AG04450 (cell line): ENCODE results near the gene URAD. TPM values are rescaled to one million over a fixed set of nuclear protein-coding genes. Genes with fewer than 3 reads are reported as not detected.

Experiments
- CTCF ChIA-PET: fragments of 300-600, 350-600 bp; formaldehyde crosslinking; extraction: SDS; loops from one replicate; lab custom pipeline; 2022; ENCODE audit warnings: antibody characterized with exemption, inconsistent platforms; lab: Charles Lee
- POLR2A ChIA-PET: fragments of 350-600 bp; formaldehyde crosslinking; extraction: SDS; loops from one replicate; lab custom pipeline; 2021; ENCODE audit warnings: antibody characterized with exemption, inconsistent platforms; lab: Yijun Ruan, JAX
- DNase-seq: peaks from one replicate; pipeline ENCODE4 v3.0.0-alpha.2; 2011; ENCODE audit warnings: low read depth, low spot score
- H3K27ac ChIP-seq: one replicate; pipeline ENCODE4 v1.5.1; 2012; ENCODE audit warnings: low read depth, low read length, control low read depth
- H3K27me3 ChIP-seq: one replicate; pipeline ENCODE4 v1.6.0; 2012; ENCODE audit warnings: low read length; ENCODE audit not compliant: control insufficient read depth, insufficient read depth
- H3K4me3 ChIP-seq: 2 replicates; pipeline ENCODE4 v1.5.1; 2011; ENCODE audit warnings: mild to moderate bottlenecking, low read depth, low read length, control low read depth
- H3K9me3 ChIP-seq: 2 replicates; pipeline ENCODE4 v1.5.1; 2012; ENCODE audit warnings: low read length; ENCODE audit not compliant: control insufficient read depth, insufficient read depth
- CTCF ChIP-seq: IDR thresholded peaks from 2 replicates; pipeline ENCODE4 v1.5.1; 2011; ENCODE audit warnings: low read depth, low read length, control low read depth, inconsistent platforms
- polyA plus RNA-seq: library from polyadenylated mRNA; depleted of rRNA; stranded (reverse); fragments of >200 nt; gene quantifications from 2 replicates; pipeline ENCODE4 v1.2.3, GENCODE V29; 2011

Gene URAD
- polyA plus RNA-seq, 1 experiment = not detected

DNA sequence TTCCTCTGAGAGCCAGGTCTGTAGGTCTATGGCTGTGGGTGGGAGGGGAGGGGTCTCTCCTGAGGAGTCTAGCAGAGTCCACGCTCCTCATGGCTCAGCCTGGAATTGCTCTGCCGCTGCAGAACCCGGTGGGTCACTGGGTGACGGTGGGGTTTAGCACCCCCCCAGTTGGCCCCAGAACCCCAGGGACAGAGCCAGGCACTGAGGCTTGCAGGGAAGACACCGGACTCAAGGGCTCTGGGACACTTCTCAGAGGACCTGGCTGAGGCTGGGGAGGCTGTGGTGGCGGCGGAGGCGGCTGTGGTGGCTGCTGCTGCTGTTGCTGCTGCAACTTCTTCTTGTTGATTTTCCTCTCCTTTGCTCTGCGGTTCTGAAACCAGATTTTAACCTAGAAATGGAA is 25.5 kb downstream of the URAD start:
- CTCF ChIA-PET = interaction anchor here (2.4 kb wide), 1 partner anchor 9 kb away, joined by 7 read pairs; no protein-coding TSS in a partner anchor
- POLR2A ChIA-PET = no interaction called here

DNA sequence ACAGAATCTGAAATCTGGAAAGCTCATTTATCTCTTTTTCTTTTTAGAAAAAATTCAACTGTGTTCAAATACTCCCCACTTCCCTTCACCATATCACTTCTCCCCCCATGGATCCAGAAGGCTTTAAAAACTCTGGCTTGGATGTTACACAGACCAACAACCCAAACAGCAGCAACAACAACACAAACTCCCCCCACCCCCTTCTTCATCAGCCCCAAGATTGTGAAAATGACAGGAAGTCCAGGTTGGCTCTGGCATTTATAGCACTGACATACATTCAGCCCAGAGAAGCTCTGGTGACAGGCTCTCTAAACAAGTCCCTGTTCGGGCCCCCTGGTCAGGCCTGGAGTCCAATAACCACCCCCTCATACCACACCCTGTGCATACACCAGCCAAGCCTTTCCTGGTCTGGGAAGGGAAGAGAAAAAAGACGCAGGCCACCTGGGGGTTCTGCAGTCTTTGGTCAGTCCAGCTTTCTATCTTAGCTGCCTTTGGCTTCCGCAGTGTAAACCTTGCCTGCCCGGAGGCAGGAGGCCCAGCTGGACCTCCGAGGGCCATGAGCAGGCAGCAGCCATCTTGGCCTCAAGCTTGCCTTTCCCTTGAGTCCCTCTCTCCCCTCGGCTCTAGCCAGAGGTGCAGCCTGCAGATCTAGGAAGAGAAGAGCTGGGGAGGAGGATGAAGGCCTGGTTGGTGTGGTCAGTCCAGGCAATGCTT is 26.2 kb downstream of the URAD start:
- Histone ChIP-seq H3K4me3 (no peak overlapping the region), H3K27ac (no peak overlapping the region), H3K27me3 (peaks cover 91% of the 10 kb centered on the region), H3K9me3 (no peaks in the 10 kb centered on the region; the same call in 1 of the 2 replicates)
- CTCF ChIA-PET = interaction anchor here (0.5 to 2.4 kb wide), 4 partner anchors 9 to 1586 kb away, joined by 3 to 7 read pairs (median 3); no protein-coding TSS in a partner anchor
- DNase-seq = no peak
- no peak for TF ChIP-seq CTCF
- POLR2A ChIA-PET = no interaction called here

More for the DNA sequence above, 25.5 kb downstream of the URAD start:
- H3K4me3 ChIP-seq = no peak overlapping the region
- peaks cover 91% of the 10 kb centered on the region for H3K27me3 ChIP-seq
- TF ChIP-seq CTCF = no peak
- no peaks in the 10 kb centered on the region; the same call in 1 of the 2 replicates for H3K9me3 ChIP-seq
- no peak for DNase-seq
- H3K27ac ChIP-seq = no peak overlapping the region

- no peak for DNase-seq
- POLR2A ChIA-PET = no interaction called here
- H3K9me3 ChIP-seq = no peaks in the 10 kb centered on the region; the same call in 1 of the 2 replicates
- no peak overlapping the region for H3K27ac ChIP-seq
- H3K27me3 ChIP-seq = peaks cover 89% of the 10 kb centered on the region
- no peak overlapping the region for H3K4me3 ChIP-seq
- CTCF ChIA-PET = interaction anchor here (0.5 to 2.4 kb wide), 4 partner anchors 8 to 1018 kb away, joined by 3 to 7 read pairs (median 4); no protein-coding TSS in a partner anchor
- TF ChIP-seq CTCF = no peak
Observed at GRCh38 chr13:27961227-27962085, 27.0 kb downstream of the URAD start.

DNA sequence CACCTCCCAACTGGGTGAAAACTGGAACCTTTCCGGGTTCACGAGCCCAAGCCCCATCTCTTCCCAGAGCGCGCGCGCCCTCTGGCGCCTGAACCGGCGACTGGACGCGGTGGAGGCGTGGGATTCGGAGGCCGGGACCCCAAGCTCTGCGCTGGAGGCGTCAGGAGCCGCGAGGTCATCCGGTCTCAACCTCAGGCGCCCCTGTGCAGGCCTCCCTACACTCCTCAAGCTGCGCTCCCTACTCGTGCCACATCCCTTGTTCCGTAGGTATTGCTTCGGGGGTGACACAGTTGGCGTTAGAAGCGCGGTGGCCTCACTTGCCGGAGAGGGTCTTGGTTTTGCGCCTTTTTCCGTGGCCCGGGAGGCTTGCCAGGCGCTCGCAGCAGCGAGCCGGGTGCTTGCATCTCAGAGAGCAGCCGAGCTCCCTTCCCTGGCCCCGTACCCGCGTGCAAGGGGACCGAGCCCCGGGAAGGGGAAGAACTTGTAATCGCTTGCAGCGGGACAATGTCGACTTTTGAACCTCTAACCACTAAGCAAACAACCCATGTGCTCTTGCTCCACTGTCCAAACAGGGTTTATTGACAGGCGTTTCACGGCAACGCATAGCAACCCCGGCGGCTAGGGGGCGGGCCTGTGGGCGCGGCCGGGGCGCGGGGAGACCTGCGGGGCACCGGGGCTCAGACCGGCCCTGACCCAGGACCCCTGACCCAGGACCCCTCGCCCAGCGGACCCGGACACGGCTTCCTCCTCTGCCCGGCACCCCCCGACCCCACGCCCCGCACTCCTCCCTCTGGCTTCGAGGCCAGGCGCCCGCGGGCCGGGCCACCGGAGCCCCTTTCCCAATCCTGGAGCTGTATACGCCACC is 27.9 kb downstream of the URAD start:
- TF ChIP-seq CTCF = peak; percentile 29; the same call in 1 of the 2 replicates
- Histone ChIP-seq H3K27ac (no peak overlapping the region), H3K9me3 (no peaks in the 10 kb centered on the region; the same call in 1 of the 2 replicates), H3K4me3 (no peak overlapping the region), H3K27me3 (peaks cover 88% of the 10 kb centered on the region)
- ChIA-PET CTCF (interaction anchor here (1.1 kb wide), 2 partner anchors 23 to 92 kb away, joined by 3 to 4 read pairs; no protein-coding TSS in a partner anchor), POLR2A (no interaction called here)
- no peak for DNase-seq
